A549 (cell line): Measurements from ENCODE around the gene RNF121.

Source experiments
- CBX2 ChIP-seq: fragments of 200-600 bp; sonication (generic); IDR thresholded peaks from 2 replicates; pipeline ENCODE4 v1.6.1; 2016; ENCODE audit warnings: low read depth, mild to moderate bottlenecking, borderline replicate concordance
- MAZ ChIP-seq: fragments of 150-350 bp; IDR thresholded peaks from 2 replicates; pipeline ENCODE4 v1.6.1; 2014; ENCODE audit warnings: antibody characterized with exemption, low read depth, low read length, borderline replicate concordance
- POLR2A ChIP-seq: IDR thresholded peaks from 2 replicates; pipeline ENCODE4 v1.6.1; 2012; ENCODE audit warnings: mild to moderate bottlenecking, low read length
- TF ChIP-seq, protein P1 (sequence below): fragments of >200 bp; sonication (Bioruptor Twin); formaldehyde crosslinking; IDR thresholded peaks from 3 replicates; pipeline ENCODE4 v1.5.1; 2016
- TF ChIP-seq, protein P2 (sequence below): fragments of 200-600 bp; sonication (generic); IDR thresholded peaks from 2 replicates; pipeline ENCODE4 v1.6.1; 2016; ENCODE audit warnings: antibody characterized with exemption, mild to moderate bottlenecking, moderate library complexity
- TF ChIP-seq, protein P3 (sequence below): IDR thresholded peaks from 2 replicates; pipeline ENCODE4 v1.6.1; 2012

DNA sequence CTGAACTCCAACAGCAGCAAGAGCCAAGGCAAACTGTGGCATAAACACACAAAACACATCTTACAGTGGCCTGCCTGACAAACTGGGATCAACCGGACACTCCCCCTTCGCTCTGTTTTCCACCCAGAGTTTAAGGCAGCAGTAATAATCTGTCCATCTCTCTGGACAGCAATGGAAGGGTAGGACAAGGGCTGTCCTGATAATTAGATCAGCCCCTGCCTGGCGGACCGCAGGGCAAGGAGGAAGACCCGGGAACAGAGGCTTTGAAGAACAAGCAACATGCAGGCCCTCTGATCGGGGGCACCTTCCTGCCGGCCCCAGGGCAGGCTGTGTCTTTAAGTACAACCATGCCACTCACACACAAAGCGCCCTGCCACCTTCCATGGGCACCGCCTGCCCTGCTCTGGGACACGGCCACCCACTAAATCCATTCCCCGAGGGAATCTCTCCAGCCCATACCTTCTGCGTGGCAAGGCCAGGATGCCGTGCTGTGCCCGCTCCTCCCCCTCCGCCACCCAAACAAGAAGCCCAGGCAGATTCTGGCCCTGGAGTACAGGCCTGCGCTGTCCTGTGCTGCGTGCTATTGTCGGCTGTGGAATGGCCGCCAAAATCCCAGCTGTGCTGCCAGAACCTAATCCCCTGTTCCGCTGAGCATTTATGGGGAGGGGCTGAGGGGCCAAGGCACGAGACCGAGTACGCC, 112.7 kb downstream of the RNF121 start:
- TF ChIP-seq, protein P1, sequence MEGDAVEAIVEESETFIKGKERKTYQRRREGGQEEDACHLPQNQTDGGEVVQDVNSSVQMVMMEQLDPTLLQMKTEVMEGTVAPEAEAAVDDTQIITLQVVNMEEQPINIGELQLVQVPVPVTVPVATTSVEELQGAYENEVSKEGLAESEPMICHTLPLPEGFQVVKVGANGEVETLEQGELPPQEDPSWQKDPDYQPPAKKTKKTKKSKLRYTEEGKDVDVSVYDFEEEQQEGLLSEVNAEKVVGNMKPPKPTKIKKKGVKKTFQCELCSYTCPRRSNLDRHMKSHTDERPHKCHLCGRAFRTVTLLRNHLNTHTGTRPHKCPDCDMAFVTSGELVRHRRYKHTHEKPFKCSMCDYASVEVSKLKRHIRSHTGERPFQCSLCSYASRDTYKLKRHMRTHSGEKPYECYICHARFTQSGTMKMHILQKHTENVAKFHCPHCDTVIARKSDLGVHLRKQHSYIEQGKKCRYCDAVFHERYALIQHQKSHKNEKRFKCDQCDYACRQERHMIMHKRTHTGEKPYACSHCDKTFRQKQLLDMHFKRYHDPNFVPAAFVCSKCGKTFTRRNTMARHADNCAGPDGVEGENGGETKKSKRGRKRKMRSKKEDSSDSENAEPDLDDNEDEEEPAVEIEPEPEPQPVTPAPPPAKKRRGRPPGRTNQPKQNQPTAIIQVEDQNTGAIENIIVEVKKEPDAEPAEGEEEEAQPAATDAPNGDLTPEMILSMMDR, result no peak
- TF ChIP-seq CBX2, result no peak
- TF ChIP-seq, protein P2, sequence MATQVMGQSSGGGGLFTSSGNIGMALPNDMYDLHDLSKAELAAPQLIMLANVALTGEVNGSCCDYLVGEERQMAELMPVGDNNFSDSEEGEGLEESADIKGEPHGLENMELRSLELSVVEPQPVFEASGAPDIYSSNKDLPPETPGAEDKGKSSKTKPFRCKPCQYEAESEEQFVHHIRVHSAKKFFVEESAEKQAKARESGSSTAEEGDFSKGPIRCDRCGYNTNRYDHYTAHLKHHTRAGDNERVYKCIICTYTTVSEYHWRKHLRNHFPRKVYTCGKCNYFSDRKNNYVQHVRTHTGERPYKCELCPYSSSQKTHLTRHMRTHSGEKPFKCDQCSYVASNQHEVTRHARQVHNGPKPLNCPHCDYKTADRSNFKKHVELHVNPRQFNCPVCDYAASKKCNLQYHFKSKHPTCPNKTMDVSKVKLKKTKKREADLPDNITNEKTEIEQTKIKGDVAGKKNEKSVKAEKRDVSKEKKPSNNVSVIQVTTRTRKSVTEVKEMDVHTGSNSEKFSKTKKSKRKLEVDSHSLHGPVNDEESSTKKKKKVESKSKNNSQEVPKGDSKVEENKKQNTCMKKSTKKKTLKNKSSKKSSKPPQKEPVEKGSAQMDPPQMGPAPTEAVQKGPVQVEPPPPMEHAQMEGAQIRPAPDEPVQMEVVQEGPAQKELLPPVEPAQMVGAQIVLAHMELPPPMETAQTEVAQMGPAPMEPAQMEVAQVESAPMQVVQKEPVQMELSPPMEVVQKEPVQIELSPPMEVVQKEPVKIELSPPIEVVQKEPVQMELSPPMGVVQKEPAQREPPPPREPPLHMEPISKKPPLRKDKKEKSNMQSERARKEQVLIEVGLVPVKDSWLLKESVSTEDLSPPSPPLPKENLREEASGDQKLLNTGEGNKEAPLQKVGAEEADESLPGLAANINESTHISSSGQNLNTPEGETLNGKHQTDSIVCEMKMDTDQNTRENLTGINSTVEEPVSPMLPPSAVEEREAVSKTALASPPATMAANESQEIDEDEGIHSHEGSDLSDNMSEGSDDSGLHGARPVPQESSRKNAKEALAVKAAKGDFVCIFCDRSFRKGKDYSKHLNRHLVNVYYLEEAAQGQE, result no peak
- TF ChIP-seq, protein P3, sequence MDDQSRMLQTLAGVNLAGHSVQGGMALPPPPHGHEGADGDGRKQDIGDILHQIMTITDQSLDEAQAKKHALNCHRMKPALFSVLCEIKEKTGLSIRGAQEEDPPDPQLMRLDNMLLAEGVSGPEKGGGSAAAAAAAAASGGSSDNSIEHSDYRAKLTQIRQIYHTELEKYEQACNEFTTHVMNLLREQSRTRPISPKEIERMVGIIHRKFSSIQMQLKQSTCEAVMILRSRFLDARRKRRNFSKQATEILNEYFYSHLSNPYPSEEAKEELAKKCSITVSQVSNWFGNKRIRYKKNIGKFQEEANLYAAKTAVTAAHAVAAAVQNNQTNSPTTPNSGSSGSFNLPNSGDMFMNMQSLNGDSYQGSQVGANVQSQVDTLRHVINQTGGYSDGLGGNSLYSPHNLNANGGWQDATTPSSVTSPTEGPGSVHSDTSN, result no peak
- TF ChIP-seq MAZ, result no peak
- TF ChIP-seq POLR2A, result peak; percentile 40; the same call in 1 of the 2 replicates
